Esophagus mucosa (tissue), 1 donor: ENCODE data around the gene PELI3. TPM values are rescaled to one million over a fixed set of nuclear protein-coding genes. Genes with fewer than 3 reads are reported as not detected.

Source experiments
- ATAC-seq: fragments of 200-7000 bp; cut with Tn5 transposase; one replicate; pipeline ENCODE4 v1.9.1; 2020
- total RNA-seq: library from RNA; stranded (reverse); gene quantifications from one replicate; pipeline ENCODE4 v1.2.4, GENCODE V29; 2023
- donor health status: DM: yes; HTN: yes; CAD: no.

The PELI3 gene
- total RNA-seq, 1 donor from 2014 or later, result 3.7 TPM

GRCh38 chr11:66476173-66476840, 9.6 kb downstream of the PELI3 start:
- ATAC-seq, result no peak

GRCh38 chr11:66476841-66477251, 10.1 kb downstream of the PELI3 start:
- ATAC-seq, result no peak

- ATAC-seq, result no peak
Measured at GRCh38 chr11:66477263-66478201, 10.8 kb downstream of the PELI3 start.

GRCh38 chr11:66478729-66479393, 12.2 kb downstream of the PELI3 start:
- no peak for ATAC-seq

- peak; percentile 42 for ATAC-seq
Measured at GRCh38 chr11:66479394-66480116, 12.8 kb downstream of the PELI3 start.

GRCh38 chr11:66480117-66480938, 13.6 kb downstream of the PELI3 start, which contains the start of gene DPP3:
TSS of gene DPP3 (plus strand) at chr11:66480434. CDS start at chr11:66482201, 1,767 bp downstream.
- peak; percentile 95 for ATAC-seq

- no peak for ATAC-seq
Measured at GRCh38 chr11:66484806-66485380, 18.2 kb downstream of the PELI3 start.

GRCh38 chr11:66488957-66489356, 22.3 kb downstream of the PELI3 start:
- no peak for ATAC-seq

GRCh38 chr11:66489636-66490035, 22.9 kb downstream of the PELI3 start:
- no peak for ATAC-seq

- no peak for ATAC-seq
Measured at GRCh38 chr11:66491315-66491935, 24.7 kb downstream of the PELI3 start.

GRCh38 chr11:66492161-66492865, 25.6 kb downstream of the PELI3 start:
- ATAC-seq, result no peak

- no peak for ATAC-seq
Measured at GRCh38 chr11:66493130-66493529, 26.4 kb downstream of the PELI3 start.

- ATAC-seq, result no peak
Measured at GRCh38 chr11:66494458-66494857, 27.8 kb downstream of the PELI3 start.

- ATAC-seq, result no peak
Measured at GRCh38 chr11:66494935-66495334, 28.2 kb downstream of the PELI3 start.

- ATAC-seq, result no peak
Measured at GRCh38 chr11:66495401-66495854, 28.7 kb downstream of the PELI3 start.

GRCh38 chr11:66497206-66497605, 30.5 kb downstream of the PELI3 start:
- no peak for ATAC-seq

- no peak for ATAC-seq
Measured at GRCh38 chr11:66498506-66498905, 31.8 kb downstream of the PELI3 start.

- no peak for ATAC-seq
Measured at GRCh38 chr11:66505276-66505816, 38.6 kb downstream of the PELI3 start.

GRCh38 chr11:66509131-66509561, 42.4 kb downstream of the PELI3 start:
- ATAC-seq, result no peak
